DMS153 (cell line): ENCODE data around the gene TMEM51.

Experiments
- DNase-seq: peaks from one replicate; lab custom pipeline; 2025; lab: John Stamatoyannopoulos, UW

TMEM51 gene

DNA sequence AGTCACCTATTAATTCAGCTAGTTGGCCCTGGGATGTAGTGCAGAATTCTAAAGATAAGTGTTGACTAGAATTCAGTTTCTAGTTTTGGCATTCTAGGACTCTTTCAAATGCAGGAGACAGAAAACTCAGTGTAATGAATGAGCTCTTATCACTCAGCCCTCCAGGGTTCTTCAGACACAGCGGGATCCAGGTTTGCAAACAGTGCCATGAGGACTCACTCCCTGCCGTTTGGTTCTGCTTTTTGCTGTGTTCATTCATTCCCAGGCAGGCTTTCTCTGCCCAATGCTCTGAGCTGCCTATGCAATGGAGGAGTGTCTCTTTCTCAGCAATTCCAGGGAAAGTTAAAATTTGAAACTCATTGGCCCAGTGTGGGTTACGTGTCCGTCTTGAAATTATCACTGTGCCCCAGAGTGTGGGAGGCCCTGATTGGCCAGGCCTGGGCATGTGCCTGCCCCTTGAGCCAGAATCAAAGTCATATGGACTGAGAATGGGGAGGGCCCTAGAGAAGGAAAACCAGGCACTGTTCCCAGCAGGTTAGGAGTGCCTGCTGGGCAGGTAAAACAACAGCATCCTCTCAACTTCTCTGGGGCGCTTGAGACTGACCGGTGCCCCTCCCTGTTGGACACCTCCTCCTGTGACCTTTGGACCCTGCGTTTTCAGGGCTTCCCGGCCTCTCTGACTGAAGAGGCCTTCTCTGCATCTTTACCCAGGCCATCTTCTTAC is 43.4 kb downstream of the TMEM51 start:
- peak; percentile 8 for DNase-seq

DNA sequence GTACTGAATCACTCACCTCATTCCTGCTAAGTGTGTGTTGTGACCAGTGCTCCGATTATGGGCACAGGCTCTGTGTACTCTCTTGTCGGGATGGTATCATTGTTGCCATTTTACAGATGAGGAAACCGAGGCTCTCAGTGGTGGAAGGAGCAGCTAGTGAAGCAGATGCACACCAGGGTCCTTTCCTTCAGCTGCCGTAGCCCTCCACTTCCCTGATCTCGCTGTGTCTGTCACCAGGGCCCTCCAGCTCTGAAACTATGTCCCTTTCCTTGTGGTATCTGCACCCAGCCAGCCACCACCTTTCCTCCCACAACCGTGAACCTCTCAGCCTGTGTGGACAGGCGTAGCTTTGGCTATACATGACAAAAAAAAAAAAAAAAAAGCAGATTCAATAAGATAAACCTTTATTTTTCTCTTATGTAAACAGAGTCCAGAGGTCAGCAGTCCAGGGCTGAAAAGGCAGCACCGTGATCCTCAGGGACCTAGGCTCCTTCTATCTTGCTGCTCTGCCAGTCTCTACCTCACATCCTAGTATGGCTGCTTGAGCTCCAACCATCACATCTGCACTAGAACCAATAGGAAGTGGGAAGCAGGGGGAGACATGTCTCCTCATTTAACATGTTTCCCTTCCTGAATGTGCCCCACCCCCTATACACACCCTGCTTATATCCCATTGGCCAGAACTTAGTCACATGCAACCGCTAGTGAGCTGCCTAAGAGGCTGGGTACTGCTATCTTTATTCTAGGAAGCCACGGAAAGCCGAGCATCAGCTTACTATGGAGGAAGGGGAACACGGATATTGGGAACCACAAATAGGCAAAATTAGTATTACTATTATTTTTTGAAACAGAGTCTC is 44.3 kb downstream of the TMEM51 start:
- DNase-seq, result no peak

DNA sequence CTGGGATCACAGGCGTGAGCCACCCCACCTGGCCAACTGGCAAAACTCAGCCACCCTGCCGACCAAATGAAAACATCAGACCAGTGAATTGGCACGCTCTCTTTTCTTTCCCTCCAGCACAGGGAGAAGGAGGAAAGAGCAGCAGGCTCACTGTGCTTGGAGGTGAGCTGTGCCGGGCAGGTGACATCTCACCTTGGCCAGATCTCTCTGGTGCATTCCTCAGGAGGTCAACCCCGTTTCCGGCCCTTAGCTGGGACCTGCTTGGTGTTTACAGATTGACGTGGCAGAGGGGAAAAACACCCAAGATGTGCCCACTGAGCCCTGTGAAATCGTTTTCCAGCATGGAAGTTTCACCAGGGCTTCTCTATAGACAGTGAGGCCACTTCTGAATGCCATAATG is 45.1 kb downstream of the TMEM51 start:
- DNase-seq, result no peak

DNA sequence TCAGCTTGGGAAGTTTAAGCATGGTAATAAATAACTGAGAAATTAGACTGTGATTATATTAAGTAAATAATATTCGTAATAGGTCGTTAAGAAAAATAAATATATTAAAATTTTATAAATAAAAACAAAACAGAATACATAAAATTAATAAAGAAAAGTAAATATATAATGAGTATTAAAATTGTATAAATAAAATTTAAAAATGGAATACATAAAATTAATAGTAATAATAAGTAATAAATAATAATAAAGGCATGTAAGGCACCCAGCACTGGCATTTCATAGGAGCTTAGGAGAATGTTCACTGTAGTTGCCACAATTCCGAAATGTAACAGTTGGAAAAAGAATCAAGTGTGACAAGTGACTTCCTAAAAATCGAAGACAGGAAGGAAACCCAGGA is 47.7 kb downstream of the TMEM51 start:
- DNase-seq, result no peak

DNA sequence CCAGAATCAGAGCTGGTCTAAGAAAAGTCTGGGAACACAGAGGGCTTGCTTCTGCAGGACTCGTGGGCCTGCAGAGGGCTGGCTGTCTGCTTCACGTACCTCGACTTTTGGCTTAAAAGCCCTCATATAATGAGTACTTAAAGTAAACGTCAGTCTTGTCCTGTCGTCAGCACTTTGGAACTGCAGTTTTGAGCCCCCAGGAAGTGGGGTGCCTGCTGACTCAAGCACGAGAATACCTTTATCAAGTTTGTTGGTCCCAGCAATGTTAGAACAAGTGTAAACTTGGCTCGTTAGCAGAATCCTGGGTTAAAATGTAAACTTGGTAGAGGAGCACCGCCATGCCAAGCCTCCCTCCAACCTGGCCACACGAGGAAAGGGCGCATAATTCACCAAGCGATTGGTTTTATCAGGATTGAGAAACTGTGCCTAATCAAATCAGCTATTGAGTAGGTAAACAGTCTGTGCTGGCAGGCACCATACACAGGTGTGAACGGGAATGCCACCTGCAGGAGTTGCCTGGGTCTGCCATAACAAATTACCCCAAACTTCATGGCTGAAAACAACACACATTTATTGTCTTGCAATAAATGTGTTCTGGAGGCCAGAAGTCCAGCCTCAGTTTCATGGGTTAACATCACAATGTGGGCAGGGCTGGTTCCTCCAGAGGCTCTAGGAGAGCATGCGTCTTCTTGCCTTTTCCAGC is 48.5 kb downstream of the TMEM51 start:
- DNase-seq, result no peak

DNA sequence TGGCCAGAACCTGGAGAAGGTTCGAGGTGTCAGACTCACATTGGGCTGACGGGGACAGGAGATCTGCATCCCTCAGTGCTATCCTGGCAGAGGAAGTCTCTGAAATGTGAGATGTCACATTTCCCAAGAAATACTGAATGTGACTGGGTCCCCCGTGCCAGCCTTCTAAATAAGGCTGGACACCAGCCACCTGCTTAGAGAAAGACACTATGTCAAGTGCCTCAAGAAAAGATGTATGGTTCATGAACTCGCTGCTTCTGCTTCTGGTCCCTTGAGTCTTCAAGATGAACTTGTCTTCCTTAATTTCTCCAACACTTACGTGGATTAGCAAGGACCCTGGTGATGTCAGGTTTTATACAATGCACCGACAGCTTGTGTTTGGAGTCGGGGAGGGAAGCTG is 51.4 kb downstream of the TMEM51 start:
- no peak for DNase-seq

DNA sequence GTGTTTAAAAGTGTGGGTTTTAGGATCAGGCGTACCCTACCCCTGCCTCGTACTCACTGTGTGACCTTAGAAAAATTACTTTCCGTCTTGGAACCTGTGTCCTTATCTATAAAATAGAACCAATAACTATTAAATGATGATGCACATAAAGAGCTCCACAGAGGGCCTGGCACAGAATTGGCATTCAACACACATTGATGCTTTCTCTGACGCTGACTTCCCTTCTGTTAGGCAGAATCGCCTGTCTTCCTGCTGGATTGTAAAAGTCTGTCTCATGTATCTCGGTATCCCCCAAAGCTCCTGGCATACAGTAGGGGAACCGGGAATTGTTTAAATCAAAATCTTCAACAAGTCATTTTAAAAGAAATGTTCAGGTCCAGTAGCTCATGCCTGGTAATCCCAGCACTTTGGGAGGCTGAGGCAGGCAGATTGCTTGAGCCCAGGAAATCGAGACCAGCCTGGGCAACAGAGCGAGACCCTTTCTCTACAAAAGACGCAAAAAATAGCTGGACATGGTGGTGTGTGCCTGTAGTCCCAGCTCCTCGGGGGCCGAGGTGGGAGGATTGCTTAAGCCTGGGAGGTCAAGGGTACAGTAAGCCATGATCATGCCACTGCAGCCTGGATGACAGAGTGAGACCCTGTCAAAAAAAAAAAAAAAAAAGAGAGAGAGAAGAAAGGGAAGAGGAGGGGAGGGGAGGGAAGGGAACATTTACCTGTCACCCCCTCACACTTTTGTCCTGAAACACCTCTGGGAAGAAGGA is 52.2 kb downstream of the TMEM51 start:
- no peak for DNase-seq

DNA sequence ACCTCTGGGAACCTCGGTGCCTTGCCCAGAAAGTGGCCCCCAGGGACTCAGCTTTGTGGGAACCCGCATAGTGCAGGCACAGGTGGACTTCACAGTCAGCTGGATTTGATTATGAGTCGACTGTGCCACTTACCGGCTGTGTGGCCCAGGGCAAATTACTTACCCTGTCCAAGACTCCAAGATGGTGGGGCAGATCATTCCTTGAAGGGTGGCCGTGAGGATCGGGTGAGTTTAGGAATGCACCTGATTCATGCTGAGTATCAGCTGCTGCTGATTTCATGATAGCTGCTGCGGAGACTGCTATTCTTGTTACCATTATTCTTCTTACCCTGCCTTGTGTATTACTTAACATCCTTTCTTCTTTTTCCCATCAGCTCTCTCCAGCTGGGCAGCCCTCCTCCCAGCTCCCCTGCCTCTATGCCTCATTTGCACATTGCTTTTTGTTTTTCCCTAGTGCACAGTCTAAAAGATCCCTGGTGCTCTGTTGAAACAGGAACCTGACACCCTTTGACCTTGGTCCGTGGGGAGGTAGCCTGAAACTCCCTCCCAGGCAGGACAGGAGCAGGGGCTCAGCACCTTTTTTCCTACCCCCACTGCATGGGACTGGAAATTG is 53.0 kb downstream of the TMEM51 start:
- peak; percentile 13 for DNase-seq

DNA sequence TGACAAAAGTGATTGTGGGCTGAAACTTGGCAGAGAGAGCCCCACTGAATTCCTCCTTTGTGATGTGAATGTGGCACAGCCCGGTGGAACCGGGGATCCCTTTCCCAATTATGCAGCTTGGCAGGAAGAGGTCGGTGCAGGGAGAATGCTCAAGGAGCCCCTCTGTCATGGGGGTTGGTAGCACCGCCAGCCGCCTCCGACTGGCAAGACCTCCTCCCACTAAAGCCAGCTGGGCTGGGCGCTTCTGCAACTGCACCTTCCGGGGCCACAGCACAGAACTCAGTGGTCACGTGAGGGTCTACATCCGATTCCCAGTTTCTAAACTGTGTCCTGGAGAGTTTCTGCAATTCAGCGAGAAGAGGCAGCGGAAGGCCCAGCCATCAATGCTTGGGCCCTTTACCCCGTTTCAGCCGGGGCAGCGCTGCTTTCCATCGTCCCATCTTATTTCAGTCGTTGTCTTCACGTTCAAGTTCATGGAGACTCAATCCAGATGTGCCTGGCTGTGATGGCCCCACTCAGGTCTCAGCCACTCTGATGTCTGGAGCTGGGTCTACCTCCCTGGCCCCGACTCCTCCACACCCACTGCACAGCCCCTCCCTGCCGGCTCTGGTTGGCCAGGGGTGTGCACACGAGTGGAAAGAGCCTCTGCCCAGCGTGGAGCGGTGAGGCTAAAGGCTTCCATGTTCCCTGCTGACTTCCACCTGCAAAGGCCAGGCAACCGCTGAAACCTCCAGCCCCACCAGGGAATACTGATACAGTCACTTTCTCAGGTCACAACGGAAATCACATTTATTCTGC is 53.7 kb downstream of the TMEM51 start:
- DNase-seq, result no peak

DNA sequence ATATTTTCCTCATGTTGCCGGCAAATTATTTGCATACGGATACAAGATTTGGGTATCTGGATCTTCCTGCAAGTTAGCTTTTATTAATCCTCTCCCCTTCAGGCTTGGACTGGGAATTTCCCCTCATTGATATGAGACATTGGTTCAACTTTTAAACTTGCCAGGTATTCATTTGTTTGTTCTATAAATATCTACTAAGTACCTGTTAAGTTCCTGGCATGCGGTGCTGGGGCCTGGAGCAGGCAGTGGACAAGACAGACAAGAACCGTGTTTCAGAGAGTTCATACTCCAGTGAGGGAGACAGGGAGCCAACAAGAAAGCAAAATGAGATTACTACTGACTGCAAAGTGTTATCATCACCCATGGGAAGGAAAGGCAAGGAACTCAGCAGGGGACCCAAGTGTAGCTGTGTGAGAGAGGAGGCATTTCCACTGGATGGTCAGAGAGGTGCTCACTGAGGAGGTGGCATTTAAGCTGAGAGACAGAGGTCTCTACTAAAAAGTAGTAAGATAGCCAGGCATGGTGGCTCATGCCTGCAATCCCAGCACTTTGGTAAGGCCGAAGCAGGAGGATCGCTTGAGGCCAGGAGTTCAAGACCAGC is 54.4 kb downstream of the TMEM51 start:
- DNase-seq, result no peak

DNA sequence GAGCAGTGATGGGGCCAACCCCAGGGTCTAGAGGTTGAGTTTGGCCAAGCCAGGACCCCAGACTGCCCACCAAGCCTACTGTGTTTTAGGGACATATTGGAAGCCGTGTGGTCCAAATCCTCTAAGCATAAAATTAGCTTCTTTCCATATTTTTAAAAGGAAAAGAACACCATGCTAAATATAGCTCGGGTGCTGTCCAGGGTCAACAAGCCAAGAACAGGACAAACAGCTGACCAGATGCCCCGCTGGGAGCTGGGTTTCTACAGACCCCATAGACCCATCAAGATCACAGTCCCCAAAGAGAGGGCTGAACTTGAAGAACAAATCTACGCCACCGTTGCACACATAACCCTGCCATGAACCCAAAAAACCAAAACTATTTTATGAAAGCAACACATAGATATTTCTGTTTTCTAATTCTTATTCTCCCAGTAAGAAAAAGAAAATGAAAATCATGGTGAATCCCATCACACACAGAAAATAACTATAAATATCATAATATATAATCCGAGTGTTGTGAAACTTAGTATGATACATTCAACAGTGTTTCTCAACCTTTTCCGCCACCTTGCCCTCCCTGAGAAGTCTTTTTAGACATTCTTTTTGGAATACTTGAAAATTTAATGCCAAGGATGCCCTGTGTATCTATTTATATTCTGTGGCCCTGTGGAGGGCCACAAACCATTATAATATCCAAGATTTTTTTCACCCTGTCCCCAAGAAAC is 57.3 kb downstream of the TMEM51 start:
- DNase-seq, result no peak

DNA sequence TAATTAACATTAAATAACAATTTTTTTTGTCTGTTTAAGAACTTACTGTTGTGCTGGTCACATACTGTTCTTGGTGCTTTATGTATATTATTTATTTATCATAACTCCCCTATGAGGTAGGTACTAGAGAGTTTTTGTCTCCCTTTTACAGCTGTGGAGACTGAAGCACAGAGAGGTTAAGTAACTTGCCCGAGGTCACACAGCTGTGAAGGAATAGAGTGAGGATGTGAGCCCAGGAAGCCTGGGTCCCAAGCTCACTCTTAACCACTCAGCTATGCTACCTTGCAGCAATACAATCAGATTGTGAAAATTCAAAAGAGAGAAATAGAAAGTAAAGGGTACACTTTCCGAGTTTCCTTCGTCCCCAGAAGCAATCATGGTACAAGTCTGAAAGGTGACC is 57.9 kb downstream of the TMEM51 start:
- no peak for DNase-seq

DNA sequence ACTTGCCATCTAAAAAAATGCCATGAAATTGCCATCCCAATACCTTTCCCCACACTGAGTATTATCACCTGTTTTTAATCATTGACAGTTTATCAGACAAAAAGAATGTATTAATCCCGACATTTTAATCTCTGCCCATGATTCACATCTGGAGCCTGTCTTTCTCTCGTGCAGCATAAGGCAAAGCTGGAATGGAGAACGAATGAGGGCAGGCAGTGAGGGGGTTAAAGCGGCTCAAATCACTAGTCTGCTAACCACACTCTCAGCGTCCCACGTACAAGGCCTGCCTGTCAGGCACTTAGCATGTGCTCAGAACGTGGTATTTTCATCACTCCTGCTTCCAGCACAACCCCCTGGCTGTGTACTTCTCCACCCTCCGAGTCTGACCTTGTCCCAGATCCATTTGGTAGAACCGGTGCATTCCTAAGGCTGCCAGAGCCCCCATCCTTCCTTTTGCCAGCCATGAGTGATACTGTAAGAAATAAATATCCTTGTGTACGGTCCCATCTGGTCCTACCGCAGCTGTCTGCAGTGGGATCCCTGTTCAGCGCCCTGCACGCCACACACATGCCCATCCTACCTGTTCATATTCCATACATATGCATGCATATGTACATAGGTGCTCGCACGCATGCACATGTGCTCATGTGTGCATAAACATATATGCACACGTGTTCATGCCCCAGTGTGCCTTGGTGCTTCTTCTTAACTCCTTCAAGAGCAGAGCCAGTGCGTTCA is 58.8 kb downstream of the TMEM51 start:
- no peak for DNase-seq

DNA sequence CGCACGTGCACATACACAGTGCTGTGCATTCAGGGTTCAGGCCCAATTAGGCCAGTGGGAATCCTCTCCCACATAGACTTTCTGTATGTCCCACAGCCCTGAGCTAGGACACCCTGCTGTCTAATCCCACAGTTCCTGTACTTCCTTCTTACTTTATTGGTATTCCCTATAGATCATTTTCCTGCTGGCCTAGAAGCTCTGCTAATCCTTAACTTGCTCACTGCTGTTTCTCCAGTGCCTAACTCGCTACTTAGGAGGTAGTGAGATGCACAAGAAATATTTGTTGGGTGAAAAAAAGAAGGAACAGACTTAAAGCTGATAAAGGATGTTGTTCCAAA is 59.4 kb downstream of the TMEM51 start:
- no peak for DNase-seq

DNA sequence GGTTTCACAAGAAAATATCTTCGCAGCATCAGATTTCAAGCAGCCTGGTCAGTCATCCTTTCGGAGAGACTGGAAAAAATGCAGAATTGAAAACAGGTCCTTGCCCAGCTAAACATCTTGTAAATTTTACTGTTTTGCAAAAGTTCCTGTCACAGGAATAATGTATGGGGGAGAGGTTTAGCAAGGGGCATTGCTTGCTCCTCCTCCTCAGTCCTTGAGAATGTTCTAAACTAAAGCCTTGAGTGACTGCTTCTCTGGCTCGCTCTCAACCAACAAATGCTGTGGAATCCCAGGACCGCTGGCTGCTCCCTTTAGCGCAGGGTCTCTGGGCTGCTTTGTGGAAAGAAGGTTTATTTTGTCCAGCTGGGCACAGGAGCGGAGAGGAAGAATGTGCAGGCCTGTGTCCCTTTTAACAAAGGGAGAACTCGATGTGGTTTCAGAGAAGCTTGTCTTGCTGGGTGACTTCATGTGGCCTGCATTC is 59.8 kb downstream of the TMEM51 start:
- DNase-seq, result no peak

DNA sequence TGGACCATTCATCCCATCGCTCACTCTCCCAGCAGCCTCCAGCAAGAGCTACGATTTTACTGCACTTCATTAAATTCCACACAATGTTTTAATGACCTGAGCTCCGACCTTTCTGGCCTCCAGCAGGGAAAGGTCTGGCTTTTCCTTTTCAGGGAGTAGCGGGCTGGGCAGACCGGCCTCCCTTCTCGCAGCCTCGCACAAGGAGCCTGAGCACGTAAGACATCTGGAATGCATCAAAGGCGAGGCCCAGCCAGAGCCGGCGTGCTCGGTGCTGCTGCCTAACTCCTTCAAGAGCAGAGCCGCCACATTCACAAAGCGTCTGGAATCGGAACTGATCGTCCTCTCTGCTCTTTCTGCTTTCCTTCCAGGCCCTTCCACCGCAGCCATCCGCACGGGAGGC is 61.0 kb downstream of the TMEM51 start:
- no peak for DNase-seq

DNA sequence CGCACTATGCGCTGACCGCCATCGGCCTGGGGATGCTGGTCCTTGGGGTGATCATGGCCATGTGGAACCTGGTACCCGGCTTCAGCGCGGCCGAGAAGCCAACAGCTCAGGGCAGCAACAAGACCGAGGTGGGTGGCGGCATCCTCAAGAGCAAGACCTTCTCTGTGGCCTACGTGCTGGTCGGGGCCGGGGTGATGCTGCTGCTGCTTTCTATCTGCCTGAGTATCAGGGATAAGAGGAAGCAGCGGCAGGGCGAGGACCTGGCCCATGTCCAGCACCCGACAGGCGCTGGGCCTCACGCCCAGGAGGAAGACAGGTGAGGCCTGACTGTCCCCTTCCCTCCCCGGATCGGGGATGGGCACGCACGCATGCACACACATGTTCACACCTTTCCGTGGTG is 61.6 kb downstream of the TMEM51 start:
- no peak for DNase-seq

DNA sequence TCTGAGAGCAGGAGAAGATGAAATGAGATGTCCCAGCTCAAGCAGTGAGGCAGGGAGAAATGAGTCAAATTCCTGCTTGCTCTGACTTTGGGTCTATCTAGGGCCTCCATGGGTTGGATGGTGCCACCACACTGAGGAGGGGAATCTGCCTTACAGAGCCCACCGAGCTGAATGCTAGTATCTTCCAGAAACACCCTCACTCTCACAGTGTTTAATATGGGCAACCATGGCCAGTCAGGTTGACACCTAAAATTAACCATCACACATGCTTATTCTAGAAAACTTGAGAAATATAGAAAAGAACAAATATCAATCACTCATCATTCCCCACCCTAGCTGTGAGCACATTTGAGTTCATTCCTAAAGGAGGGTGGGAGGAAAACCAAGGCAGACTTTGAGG is 64.1 kb downstream of the TMEM51 start:
- no peak for DNase-seq
